ENCODE data around the gene ALKBH8. TPM values are rescaled to one million over a fixed set of nuclear protein-coding genes. Genes with fewer than 3 reads are reported as not detected.

Gene ALKBH8
- total RNA-seq, 1 donor from 2014 or later, result 7.2 TPM

DNA sequence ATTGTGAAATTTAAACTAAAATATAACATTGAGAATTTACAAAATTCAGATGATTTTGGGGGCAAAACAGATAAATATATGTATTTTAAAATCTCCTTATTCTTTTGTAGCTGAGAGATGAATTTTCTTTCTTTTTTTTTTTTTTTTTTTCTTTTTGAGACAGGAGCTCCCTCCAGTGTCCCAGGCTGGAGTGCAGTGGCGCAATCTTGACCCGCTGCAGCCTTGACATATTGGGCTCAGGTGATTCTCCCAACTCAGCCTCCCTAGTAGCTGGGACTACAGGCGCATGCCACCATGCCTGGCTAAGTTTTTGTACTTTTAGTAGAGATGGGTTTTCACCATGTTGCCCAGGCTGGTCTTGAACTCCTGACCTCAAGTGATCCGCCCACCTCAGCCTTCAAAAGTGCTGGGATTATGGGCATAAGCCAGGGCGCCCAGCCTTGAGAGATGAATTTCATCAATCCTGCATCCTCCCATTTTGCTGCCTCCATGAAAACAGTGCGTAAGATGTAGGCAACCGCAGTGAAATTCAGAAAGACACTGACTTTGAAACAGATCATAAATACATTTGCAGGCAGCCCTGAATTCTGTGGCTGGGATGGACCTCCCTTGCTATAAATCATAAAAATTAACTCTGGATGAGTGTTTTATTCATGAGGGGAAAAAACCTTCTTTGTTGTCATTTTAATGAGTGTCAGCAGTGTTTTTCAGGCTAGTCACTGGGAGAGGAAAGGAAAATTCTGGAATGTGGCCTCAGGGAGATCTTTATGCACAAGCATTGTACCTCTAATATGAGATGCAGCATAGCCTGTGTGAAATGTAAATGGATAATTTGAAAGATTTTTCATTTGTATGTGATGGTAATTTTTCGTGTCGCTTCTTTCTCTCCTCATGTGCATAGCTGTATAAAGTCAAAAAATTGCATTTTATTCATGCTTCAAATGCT lies 39.8 kb upstream of the ALKBH8 start:
- TF ChIP-seq, protein P1, sequence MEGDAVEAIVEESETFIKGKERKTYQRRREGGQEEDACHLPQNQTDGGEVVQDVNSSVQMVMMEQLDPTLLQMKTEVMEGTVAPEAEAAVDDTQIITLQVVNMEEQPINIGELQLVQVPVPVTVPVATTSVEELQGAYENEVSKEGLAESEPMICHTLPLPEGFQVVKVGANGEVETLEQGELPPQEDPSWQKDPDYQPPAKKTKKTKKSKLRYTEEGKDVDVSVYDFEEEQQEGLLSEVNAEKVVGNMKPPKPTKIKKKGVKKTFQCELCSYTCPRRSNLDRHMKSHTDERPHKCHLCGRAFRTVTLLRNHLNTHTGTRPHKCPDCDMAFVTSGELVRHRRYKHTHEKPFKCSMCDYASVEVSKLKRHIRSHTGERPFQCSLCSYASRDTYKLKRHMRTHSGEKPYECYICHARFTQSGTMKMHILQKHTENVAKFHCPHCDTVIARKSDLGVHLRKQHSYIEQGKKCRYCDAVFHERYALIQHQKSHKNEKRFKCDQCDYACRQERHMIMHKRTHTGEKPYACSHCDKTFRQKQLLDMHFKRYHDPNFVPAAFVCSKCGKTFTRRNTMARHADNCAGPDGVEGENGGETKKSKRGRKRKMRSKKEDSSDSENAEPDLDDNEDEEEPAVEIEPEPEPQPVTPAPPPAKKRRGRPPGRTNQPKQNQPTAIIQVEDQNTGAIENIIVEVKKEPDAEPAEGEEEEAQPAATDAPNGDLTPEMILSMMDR (IDR thresholded peaks at IDR 0.05; ENCODE audit: unreplicated experiment), result no peak
- Mint-ChIP-seq H3K4me1 (peaks cover 8% of the 10 kb centered on the region), H3K4me3 (no peak overlapping the region), H3K36me3 (no peaks in the 10 kb centered on the region), H3K27me3 (ENCODE audit: low read depth) (peaks cover 25% of the 10 kb centered on the region), H3K27ac (no peak overlapping the region), H3K9me3 (no peaks in the 10 kb centered on the region)
- no peak for DNase-seq (ENCODE audit: low spot score in 2 of 2, unreplicated experiment in 2 of 2)

GRCh38 chr11:107598225-107599139 lies 32.9 kb upstream of the ALKBH8 start:
- H3K36me3 Mint-ChIP-seq, result no peaks in the 10 kb centered on the region
- no peaks in the 10 kb centered on the region for H3K9me3 Mint-ChIP-seq
- H3K27me3 Mint-ChIP-seq (ENCODE audit: low read depth), result peaks cover 72% of the 10 kb centered on the region
- TF ChIP-seq, protein P1 (IDR thresholded peaks at IDR 0.05; ENCODE audit: unreplicated experiment), result no peak
- no peak overlapping the region for H3K27ac Mint-ChIP-seq
- no peaks in the 10 kb centered on the region for H3K4me1 Mint-ChIP-seq
- no peak overlapping the region for H3K4me3 Mint-ChIP-seq
- DNase-seq (ENCODE audit: low spot score in 2 of 2, unreplicated experiment in 2 of 2), result no peak

- Mint-ChIP-seq H3K27me3 (ENCODE audit: low read depth) (peaks cover 86% of the 10 kb centered on the region), H3K4me1 (peaks cover 19% of the 10 kb centered on the region), H3K36me3 (no peaks in the 10 kb centered on the region), H3K9me3 (no peaks in the 10 kb centered on the region), H3K27ac (no peak overlapping the region), H3K4me3 (no peak overlapping the region)
- TF ChIP-seq, protein P1 (IDR thresholded peaks at IDR 0.05; ENCODE audit: unreplicated experiment), result no peak
- DNase-seq (ENCODE audit: low spot score in 2 of 2, unreplicated experiment in 2 of 2), result no peak
Observed at GRCh38 chr11:107594736-107595135, 29.2 kb upstream of the ALKBH8 start.

DNA sequence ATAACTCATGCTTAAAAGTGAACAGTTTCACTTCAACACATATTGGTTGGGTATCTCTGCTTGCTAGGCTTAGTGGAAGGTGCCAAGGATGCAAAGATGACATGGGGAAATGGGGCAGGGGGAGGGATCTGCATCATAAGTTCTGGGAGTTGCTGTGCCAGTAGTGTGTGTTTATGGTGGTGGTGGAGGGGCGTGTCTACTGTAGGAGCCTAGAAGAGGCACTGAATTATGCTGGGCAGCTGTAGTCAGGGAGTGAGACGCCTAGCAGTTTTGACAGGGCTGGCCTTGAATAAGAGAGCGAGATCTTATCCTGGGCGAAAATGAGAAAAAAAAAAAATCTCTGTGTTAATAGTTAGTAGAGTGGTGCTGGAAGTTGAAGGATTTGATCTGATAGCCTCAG lies 28.4 kb upstream of the ALKBH8 start:
- no peak overlapping the region for H3K27ac Mint-ChIP-seq
- DNase-seq (ENCODE audit: low spot score in 2 of 2, unreplicated experiment in 2 of 2), result no peak
- no peaks in the 10 kb centered on the region for H3K36me3 Mint-ChIP-seq
- H3K9me3 Mint-ChIP-seq, result no peaks in the 10 kb centered on the region
- peaks cover 92% of the 10 kb centered on the region for H3K27me3 Mint-ChIP-seq (ENCODE audit: low read depth)
- H3K4me3 Mint-ChIP-seq, result no peak overlapping the region
- H3K4me1 Mint-ChIP-seq, result peaks cover 21% of the 10 kb centered on the region
- TF ChIP-seq, protein P1 (IDR thresholded peaks at IDR 0.05; ENCODE audit: unreplicated experiment), result no peak

- H3K27me3 Mint-ChIP-seq (ENCODE audit: low read depth), result peaks cover 94% of the 10 kb centered on the region
- H3K36me3 Mint-ChIP-seq, result no peaks in the 10 kb centered on the region
- H3K4me1 Mint-ChIP-seq, result peaks cover 21% of the 10 kb centered on the region
- H3K4me3 Mint-ChIP-seq, result no peak overlapping the region
- no peaks in the 10 kb centered on the region for H3K9me3 Mint-ChIP-seq
- H3K27ac Mint-ChIP-seq, result no peak overlapping the region
- TF ChIP-seq, protein P1 (IDR thresholded peaks at IDR 0.05; ENCODE audit: unreplicated experiment), result no peak
- DNase-seq (ENCODE audit: low spot score in 2 of 2, unreplicated experiment in 2 of 2), result no peak
Observed at GRCh38 chr11:107592813-107593212, 27.3 kb upstream of the ALKBH8 start.
